T-helper 9 cell (primary cell): Measurements from ENCODE around the gene SRBD1.

Experiments
- DNase-seq: peaks from one replicate; pipeline ENCODE4 v3.0.0-alpha.2; 2020
- total RNA-seq, 2 donors: gene quantifications; one replicate each; lab custom pipeline; 2026; lab: John Stamatoyannopoulos, UW

SRBD1 gene
- 21.5 to 30.8 reads per million in 2 donors for total RNA-seq

GRCh38 chr2:45611020-45611859 is at the start of gene SRBD1:
TSS of gene SRBD1 (minus strand) at chr2:45611267. CDS start at chr2:45605441, 5,826 bp downstream.
- peak; percentile 76 for DNase-seq

- no peak for DNase-seq
Measured at GRCh38 chr2:45654250-45654649, 43.2 kb upstream of the SRBD1 start.

GRCh38 chr2:45653122-45653913 is 42.3 kb upstream of the SRBD1 start:
- DNase-seq = no peak

GRCh38 chr2:45652090-45653031 is 41.3 kb upstream of the SRBD1 start:
- no peak for DNase-seq

GRCh38 chr2:45651415-45652089 is 40.5 kb upstream of the SRBD1 start, which contains the start of gene PRKCE:
TSS of gene PRKCE (plus strand) at chr2:45651675.
- DNase-seq = peak; percentile 12

- peak; percentile 92 for DNase-seq
Measured at GRCh38 chr2:45650851-45651414, 39.9 kb upstream of the SRBD1 start.

- peak; percentile 59 for DNase-seq
Measured at GRCh38 chr2:45649858-45650811, 39.1 kb upstream of the SRBD1 start.

- no peak for DNase-seq
Measured at GRCh38 chr2:45649462-45649857, 38.4 kb upstream of the SRBD1 start.

GRCh38 chr2:45648636-45649035 is 37.6 kb upstream of the SRBD1 start:
- no peak for DNase-seq

GRCh38 chr2:45647986-45648520 is 37.0 kb upstream of the SRBD1 start:
- no peak for DNase-seq

GRCh38 chr2:45647356-45647755 is 36.3 kb upstream of the SRBD1 start:
- no peak for DNase-seq

- DNase-seq = no peak
Measured at GRCh38 chr2:45646289-45646688, 35.2 kb upstream of the SRBD1 start.

- peak; percentile 82 for DNase-seq
Measured at GRCh38 chr2:45643543-45644542, 32.8 kb upstream of the SRBD1 start.

- no peak for DNase-seq
Measured at GRCh38 chr2:45643095-45643494, 32.0 kb upstream of the SRBD1 start.

GRCh38 chr2:45640576-45640975 is 29.5 kb upstream of the SRBD1 start:
- DNase-seq = no peak

GRCh38 chr2:45637440-45637839 is 26.4 kb upstream of the SRBD1 start:
- no peak for DNase-seq

GRCh38 chr2:45636008-45636407 is 24.9 kb upstream of the SRBD1 start:
- DNase-seq = no peak

GRCh38 chr2:45634223-45634622 is 23.2 kb upstream of the SRBD1 start:
- DNase-seq = no peak

GRCh38 chr2:45631955-45632354 is 20.9 kb upstream of the SRBD1 start:
- no peak for DNase-seq
